Activated T-cell treated with anti-CD3 and anti-CD28 coated beads for 4 hours (primary cell): ENCODE measurements around the gene THADA.

Experiments used
- DNase-seq: peaks from one replicate; pipeline ENCODE4 v3.0.0-alpha.2; 2020

THADA gene

DNA sequence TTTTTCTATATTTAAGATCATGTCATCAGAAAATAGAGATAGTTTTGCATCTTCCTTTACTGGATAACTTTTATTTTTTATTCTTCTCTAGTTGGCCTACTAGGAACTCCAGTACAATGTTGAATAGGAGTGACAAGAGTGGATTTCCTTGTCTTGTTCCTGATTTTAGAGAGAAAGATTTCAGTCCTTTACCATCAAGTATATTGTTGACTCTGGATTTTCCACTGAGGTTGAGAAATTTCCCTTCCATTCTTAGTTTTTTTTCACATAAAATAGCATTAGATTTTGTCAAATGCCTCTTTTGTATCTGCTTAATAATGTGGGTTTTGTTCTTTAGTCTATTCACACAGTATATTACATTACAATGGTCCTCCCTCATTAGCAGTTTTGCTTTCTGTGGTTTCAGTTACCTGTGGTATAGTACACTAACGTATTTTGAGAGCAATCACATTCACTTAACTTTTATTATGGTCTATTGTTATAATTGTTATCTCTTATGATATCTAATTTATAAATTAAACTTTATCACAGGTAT is 105.5 kb downstream of the THADA start:
- DNase-seq = no peak

DNA sequence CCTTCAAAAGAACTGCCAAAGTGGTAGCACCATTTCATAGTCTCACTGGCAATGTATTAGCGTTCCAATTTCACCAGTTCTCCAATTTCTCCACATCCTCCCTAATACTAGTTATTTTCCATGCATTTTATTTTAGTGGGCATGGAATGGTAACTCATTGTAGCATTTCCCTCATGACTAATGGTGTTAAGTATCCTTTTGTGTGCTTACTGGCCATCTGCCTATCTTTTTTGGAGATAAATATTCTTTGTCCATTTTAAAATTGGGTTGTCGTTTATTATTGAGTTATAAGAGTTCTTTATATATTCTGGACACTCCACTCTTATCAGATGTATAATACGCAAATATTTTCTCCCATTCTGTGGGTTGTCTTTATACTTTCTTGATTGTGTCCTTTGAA is 107.1 kb downstream of the THADA start:
- no peak for DNase-seq

- DNase-seq = no peak
These were observed 109.2 kb downstream of the THADA start for GRCh38 chr2:43486603-43487002.

- no peak for DNase-seq
These were observed 111.4 kb downstream of the THADA start for GRCh38 chr2:43484323-43484930.

DNA sequence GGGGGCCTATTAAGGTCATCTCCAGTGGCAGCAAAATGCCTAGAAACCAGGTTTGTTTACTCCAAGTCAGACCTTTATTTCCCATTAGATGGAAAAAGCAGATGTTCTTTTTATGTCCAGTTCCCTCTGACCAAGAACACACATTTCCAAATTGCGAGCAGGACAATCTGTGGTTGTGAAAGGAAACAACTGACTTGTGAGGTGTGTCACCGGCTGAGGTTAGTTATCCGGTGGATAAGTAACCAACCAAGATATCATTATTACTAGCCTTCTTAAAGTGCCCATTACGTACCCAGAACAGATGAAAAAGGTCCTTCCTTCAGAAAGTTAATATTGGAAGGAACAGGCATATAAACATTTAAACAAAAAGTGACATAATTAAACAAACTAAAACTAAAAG is 112.9 kb downstream of the THADA start:
- no peak for DNase-seq

GRCh38 chr2:43481927-43482542 is 113.8 kb downstream of the THADA start:
- no peak for DNase-seq

DNA sequence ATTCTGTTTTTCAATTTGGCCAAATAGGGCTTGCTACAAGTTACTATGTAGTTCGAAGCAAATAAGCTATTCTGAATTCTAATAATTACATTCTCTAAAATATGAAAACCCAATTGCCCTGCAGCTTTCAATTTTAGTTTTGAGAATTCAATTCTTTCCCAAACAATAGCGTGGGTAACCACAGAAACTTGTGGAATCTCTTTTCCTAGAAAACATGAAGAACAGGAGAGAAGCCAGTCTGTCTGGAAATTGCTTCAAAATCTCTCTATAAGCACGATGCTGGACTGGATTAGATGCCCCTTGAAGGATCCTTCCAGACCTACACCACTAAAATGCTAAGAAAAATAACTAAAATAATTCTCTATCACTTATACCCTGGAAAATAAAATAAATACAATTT is 115.0 kb downstream of the THADA start:
- DNase-seq = no peak

DNA sequence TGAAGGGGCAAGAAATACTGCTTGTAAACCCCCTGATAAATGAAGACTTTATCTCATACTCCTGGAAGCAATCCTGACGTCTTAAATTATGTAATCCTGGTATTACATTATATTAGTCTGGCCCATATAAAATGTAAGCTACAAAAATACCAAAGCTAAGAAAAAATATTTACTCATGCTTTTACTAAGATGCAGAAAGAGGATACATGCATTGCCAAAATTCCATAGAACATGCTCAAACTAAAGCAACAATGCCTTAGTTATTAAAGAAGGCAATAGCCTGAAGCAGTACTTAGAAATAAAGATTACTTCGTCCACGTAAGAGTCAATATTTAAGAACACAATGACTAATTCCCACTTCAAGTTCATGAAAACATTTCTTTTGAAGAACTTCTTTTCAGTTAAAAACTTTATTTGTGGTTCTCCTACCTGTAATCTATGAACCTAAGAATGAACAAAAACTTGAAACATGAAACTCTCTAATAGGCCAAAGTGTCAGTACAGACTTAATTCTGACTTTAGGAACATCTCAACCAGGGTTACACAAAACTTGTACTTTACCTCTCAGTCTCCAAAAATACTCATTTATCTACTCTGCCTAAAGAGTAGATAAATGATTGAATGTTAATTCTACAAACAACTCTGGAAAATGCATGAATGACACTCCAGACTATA is 117.3 kb downstream of the THADA start:
- DNase-seq = no peak

- DNase-seq = no peak
These were observed 119.9 kb downstream of the THADA start for GRCh38 chr2:43475922-43476321.

DNA sequence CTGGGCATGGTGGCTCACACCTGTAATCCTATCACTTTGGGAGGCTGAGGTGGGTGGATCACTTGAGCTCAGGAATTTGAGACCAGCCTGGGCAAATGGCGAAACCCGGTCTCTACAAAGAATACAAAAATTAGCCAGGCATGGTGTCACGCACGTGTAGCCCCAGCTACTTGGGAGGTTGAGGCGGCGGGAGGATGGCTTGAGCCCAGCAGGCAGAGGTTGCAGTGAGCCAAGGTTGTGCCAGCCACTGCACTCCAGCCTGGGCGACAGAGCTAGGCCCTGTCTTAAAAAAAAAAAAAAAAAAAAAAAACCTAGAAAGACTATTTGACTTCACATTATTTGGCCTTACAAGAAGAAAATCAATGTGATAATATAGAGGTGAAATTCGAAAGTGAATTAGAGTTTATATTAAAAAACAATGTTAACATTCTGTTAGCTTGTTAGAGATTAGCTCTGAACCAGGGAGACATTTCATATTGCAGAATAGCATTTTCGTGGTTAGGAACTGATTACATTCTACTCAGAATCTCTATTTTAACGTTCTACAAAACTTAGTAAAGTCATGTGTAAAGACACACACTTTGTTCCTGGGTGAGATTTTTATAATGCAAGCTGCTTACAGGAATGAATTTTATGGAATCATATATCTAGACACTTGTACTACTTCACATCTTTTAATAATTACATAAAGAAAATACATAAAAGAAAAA is 120.5 kb downstream of the THADA start:
- DNase-seq = no peak

DNA sequence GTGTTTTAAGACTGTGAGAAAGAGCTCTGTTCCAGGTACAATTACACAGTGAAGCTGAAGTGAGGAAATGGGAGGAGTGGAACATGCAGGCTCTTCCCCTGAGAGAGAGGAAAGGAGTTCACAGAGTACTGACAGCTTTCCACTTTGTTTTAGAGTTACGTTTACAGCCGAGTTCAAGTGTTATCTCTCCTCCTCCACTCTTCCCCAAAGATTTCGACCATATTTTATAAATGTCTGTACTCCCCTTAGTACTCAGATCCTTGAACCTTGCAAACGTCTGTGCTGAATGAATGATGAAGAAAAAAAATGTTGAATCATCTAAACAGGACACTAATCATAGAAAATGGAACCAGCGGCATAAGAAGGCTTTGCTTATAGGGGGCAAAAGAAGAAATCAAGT is 121.6 kb downstream of the THADA start:
- no peak for DNase-seq

DNA sequence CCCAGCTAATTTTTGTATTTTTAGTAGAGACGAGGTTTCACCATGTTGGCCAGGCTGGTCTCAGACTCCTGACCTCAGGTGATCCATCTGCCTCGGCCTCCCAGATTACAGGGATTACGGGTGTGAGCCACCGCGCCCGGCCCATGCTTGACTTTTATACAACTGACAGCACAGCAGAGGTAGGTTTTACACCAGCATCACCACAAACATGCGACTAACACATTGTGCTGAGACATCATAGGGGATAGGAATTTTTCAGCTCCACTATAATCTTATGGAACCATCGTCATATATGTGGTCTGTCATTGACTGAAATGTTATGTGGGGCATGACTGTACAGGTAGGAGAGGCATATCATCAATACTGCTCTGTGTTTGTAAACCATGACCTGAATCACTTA is 122.1 kb downstream of the THADA start:
- no peak for DNase-seq

- DNase-seq = no peak
These were observed 123.2 kb downstream of the THADA start for GRCh38 chr2:43472527-43473194.

- no peak for DNase-seq
These were observed 126.1 kb downstream of the THADA start for GRCh38 chr2:43469713-43470112.

DNA sequence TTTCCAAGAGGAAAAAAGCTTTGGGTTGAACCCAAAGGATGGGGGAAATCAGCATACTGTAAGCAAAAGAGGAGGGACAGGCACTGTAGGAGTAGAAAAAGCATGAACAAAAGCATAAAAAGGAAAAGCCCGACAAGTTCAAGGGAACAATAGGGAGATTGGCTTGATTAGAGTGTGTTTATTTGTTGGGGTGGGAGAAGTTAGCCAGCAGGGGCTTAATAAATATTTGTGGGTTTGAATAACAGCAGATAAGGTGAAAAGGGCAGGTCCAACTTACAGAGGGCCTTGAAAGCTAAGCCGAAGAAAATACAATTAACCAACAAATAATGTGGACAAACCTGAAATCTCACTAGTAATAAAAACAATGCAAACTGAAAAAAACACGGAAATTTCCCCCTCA is 126.7 kb downstream of the THADA start:
- DNase-seq = no peak

DNA sequence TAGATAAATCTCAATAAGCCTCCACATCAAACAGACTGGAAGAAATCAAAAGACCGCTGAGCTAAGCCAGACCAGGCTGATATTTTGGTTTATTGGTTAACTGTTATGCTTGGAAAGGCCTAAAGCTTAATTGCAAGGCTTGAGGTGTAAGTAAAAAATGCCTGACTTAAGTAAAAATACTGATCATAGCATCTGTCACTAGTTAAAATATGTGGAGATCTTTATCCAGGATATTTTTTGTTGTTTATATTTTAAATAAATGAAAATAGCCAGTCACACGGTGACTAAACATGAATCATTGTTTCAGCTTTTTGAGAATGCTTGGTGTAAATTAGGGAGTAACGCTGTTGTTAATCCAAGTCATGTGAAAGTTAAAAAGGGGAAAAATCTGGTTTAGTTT is 127.9 kb downstream of the THADA start:
- DNase-seq = no peak

DNA sequence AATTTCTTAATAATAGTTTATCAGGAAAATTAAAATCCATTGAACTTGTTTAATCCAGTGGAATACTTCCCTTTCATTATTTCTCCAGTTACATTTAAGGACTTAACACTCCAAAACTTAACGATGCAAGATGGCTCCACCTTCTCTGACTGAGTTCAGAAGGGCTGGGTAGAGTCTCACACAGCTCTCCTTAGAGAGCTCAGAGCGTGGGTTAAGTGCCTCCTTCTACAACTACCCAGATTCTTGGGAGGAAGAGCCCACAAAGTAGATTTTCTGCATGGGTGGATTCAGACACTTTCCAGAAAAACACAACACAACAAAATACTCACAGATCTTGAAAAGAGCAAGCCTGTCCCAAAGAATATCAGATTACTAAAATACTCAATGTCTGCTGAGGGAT is 130.6 kb downstream of the THADA start:
- DNase-seq = no peak

GRCh38 chr2:43464590-43464989 is 131.2 kb downstream of the THADA start:
- no peak for DNase-seq

GRCh38 chr2:43462866-43463641 is 132.8 kb downstream of the THADA start:
- no peak for DNase-seq

GRCh38 chr2:43461453-43462073 is 134.3 kb downstream of the THADA start:
- no peak for DNase-seq

- no peak for DNase-seq
These were observed 135.1 kb downstream of the THADA start for GRCh38 chr2:43460611-43461365.
